ENCODE measurements around the gene SYT13.
"Not testable (repeated sequence)": the region's sequence is repeated elsewhere in the genome, so short reads cannot be mapped to it uniquely, and the experiment has no call there.

The SYT13 gene

DNA sequence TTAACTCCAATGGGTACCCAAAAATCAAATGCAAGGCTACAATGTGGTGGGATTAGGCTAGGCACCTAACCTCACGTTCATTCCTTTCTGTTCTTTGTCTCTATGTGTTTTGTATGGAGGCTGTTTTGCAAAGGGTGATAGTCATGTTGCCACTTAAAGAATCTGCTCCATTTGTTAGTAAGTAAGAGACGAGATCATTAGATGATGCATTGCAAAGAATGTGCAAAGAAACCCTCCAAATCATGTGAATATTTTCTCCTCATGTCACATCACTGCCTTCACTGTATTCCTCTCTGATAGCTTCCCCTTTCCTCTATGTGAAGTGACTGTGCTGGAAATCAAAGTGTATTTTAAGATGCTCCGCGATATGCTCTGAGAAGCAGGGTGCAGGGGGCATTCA is 11.9 kb downstream of the SYT13 start:
- no peak for DNase-seq (ENCODE audit: low spot score)

DNA sequence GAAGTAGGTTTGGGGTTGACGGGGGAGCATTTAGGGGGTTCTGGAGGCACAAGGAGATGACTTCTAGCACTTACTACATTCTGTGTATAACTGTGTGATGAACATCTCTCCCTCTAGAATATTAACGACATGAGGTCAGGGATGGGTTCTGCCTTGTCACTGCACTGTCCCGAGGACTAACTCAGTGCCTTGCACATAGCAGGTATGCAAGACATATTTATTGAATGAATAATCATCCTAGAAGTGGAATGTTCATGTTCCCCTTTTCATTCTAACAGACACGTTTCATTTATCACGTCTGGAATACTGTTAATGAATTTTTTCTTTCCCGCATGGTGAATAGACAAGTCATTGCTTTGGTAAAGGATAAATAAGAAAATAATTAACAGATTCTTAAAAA is 12.6 kb downstream of the SYT13 start:
- DNase-seq (ENCODE audit: low spot score) = no peak

- no peak for DNase-seq (ENCODE audit: low spot score)
Observed at GRCh38 chr11:45272701-45273100, 13.4 kb downstream of the SYT13 start.

- DNase-seq (ENCODE audit: low spot score) = no peak
Observed at GRCh38 chr11:45270946-45271716, 15.0 kb downstream of the SYT13 start.

DNA sequence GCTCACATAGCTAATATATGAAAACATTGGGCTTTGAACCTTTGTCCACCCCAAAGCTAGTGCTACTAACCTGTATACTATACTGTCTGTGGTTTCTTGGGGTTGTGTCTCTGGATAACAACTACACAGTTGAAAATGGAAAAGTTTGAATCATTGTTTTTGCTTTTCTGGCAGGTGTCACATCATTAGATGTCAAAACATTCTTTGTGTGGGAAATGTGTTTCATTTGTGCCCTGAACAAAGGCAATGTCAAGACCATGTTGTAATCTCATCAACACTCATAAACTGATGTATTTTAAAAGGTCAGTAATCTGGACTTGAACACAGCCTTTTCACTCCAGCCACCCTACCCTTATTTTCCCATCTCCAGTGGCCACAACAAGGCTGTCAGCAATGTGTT is 16.5 kb downstream of the SYT13 start:
- no peak for DNase-seq (ENCODE audit: low spot score)

- DNase-seq (ENCODE audit: low spot score) = no peak
Observed at GRCh38 chr11:45267652-45268299, 18.4 kb downstream of the SYT13 start.

- DNase-seq (ENCODE audit: low spot score) = no peak
Observed at GRCh38 chr11:45267052-45267451, 19.1 kb downstream of the SYT13 start.

GRCh38 chr11:45266676-45267020 is 19.5 kb downstream of the SYT13 start:
- DNase-seq (ENCODE audit: low spot score) = no peak

DNA sequence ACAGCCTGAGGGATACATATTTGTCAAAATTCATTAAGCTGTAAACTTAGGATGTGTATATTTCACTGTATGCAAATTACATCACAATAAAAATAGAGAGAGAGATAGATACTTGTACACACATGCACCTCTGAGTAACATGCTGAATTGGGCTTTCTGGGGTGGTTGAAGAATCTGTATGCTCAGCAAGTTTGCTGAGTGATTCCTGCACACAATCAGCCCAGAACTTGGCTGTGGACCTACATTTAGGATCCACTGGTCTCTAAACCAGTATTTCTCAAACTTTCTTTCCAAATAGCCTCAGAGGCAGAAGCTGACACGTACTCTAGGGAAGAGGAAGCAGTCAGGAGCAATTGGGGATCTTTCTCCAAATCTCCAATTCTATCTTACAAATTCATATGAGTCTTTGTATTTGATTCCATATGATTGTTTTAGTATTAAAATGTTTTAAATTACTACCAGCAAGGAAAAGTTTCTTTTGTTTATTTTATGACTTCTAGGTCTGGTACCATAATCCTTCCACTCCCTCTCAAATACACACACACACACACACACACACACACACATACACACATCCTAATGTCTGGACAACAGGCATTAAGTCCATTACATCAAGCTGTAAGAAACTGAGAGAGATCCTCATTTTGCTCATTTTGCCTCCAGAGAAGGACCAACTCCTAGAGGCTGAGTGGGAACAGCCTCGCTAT is 20.0 kb downstream of the SYT13 start:
- no peak for DNase-seq (ENCODE audit: low spot score)

GRCh38 chr11:45264839-45265515 is 21.2 kb downstream of the SYT13 start:
- DNase-seq (ENCODE audit: low spot score) = no peak

DNA sequence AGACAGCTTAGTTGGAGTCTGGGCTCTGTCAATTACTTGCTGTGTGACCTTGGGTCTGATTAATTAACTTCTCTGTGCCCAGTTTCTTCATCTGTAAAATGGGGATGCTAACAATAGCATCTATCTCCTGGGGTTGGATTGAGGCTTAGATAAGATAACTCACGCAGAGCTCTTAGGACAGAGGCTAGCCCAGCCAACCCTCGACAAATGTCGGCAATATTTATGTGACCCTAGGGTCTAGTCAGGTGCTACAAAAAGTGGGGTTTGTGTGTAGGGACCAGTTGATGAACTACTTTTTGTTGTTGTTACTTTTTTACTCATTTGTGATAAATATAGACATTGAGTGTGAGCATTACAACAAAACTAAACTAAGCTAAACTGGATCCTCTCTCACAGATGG is 22.4 kb downstream of the SYT13 start:
- DNase-seq (ENCODE audit: low spot score) = no peak

DNA sequence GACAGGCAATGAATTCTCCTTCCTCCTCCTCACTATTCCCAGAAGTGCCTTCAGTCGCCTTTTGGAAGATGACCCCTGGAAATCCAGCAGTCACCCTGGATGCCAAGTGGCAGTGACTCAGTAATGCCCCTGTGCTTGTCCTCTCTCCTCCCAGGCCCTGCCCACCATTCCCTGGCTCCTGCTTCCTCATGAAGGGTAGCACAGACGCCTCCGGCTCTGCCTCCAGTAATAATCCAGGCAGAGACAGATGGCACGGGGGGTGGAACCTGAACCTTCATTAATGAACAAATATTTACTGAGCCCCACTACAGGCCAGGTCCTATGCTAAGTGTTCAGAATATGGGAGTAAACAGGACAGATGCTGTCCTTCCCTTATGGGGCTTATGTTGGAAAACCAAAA is 23.2 kb downstream of the SYT13 start:
- DNase-seq (ENCODE audit: low spot score) = no peak

DNA sequence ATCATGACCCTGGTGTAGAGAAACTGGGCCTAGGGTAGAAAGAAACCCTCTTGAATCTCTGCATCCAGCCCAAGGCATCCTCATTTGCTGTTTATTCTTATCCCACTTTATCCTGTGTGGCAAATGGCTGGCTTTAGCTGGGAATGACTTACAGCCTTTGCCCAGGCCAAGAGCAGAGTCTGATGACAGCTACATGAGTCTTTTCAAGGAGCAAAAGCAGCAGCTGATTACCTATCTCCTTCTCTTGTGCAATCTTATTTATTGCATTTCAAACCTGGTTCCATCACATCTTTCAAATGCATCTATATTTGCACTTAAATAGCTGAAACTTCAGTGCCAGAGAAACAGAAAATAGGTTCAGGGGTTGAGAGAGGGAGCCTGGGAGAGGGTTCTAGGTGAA is 26.1 kb downstream of the SYT13 start:
- no peak for DNase-seq (ENCODE audit: low spot score)

GRCh38 chr11:45259592-45259991 is 26.5 kb downstream of the SYT13 start:
- no peak for DNase-seq (ENCODE audit: low spot score)

GRCh38 chr11:45258982-45259530 is 27.1 kb downstream of the SYT13 start:
- DNase-seq (ENCODE audit: low spot score) = no peak

DNA sequence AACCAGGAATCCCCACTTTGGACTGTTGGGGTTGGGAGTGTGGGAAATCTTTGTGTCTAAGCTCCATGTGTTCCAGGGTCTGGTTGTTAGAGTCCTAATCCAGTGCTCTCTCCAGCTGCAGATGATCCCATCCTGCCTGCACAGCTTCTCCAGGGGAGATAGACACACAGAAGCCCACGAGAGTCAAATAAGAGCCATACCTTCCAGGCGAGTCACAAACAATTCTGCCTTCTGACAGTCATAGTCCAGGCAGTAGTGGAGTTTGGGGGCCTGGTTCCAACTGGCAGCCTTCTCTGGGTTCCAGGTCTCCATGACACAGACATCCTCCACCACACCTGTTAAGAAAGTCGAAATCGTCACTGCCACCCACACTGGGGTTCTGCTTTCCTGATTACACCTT is 32.1 kb downstream of the SYT13 start:
- DNase-seq (ENCODE audit: low spot score) = no peak

GRCh38 chr11:45253640-45254039 is 32.5 kb downstream of the SYT13 start:
- DNase-seq (ENCODE audit: low spot score) = no peak

DNA sequence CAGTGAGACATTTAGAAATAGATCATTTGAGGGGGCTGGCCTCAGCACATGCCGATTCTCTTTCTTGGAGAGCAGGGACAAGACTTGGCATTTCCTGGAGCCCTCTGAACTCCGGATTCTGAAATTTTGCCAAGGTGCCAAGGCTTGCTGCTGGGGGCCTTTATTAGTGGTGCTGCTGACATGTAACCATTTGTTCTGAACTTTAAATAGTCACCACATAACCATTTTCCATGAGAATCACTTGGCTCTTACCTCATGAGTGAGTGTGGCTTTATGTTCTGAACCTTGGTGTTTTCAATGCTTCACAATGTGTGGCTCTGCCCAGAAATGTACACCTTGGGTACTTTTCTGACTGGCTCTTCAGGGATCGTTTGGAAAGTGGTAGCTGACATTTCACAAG is 33.3 kb downstream of the SYT13 start:
- DNase-seq (ENCODE audit: low spot score) = no peak

DNA sequence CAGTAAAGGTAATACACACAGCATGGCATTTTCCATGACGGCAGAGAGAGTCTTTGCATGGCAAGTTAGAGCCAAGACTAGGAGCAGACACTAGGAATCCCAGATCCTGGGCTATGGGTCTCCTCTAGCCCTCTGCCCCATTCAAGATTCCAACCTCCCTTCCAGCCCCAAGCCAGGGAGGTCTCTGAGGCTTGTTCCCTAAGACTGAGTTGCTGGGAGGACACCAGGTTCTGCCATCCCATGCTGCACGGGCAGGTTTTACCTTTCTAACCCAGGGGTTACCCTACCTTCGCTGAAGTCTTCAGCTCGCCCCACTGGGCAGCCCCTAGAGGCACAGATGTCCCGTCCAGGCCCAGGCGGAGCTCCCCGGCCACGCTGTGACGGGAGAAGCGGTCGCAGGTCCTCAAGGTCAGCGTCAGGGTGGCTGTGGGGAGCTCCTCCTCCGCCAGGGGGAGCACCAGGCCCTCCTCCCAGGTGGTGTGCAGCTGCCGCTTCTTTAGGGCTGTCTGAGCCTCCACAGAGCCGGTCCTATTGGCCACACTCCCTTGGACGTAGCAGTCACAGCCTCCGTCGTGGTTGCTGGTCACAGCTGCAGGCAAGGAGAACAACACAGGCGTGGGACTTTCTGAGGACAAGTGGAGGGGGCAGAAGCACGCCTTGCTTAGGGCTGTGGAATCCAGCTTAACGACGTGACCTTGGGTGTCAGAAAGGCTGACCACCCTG is 33.8 kb downstream of the SYT13 start:
- no peak for DNase-seq (ENCODE audit: low spot score)

DNA sequence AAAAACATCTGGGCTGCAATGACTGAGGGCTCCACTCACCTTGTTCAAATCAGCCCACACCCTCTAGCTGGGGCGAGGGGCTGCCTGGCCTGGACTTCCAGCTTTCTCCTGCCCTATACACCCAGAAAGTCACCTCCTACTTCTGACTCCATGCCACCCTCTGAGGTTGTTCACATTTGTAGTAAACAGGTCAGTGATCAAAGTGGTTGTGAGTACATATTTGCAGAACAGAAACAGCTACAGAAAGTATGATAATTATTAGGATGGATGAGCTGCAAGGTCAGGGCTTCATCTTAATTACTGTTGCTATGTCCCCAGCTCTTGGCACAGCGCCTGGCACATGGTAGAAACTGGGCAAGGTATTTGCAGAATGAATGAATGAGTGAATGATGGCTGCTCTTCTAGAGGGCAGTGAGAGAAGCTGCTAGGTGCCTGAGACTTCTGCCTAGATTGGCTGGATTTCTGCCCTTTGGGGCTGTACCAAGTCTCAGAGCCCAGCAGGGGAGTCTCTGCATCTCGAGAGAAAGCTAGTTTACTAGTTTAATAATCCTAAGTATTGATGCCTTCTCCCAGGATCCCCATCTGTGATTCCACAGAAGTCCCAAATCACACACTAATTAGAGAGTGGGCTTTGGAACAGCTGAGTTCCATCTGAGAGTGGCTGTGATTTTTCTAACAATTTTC is 36.0 kb downstream of the SYT13 start:
- no peak for DNase-seq (ENCODE audit: low spot score)

DNA sequence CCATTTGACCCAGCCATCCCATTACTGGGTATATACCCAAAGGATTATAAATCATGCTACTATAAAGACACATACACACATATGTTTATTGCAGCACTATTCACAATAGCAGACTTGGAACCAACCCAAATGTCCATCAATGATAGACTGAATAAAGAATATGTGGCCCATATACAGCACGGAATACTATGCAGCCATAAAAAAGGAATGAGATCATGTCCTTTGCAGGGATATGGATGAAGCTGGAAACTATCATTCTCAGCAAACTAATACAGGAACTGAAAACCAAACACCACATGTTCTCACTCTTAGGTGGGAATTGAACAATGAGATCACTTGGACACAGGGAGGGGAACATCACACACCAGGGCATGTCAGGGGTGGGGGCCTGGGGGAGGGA is 36.8 kb downstream of the SYT13 start:
- not testable (repeated sequence) for DNase-seq (ENCODE audit: low spot score)

Measured in putamen (tissue), 1 donor.